Skeletal muscle satellite cell (primary cell): ENCODE data around the gene PVR. TPM values are rescaled to one million over a fixed set of nuclear protein-coding genes. Genes with fewer than 3 reads are reported as not detected.

Experiments
- H3K27me3 ChIP-seq: 2 replicates; pipeline ENCODE4 v1.7.0; 2013; ENCODE audit warnings: low read length; ENCODE audit not compliant: control insufficient read depth, insufficient read depth
- H3K36me3 ChIP-seq: 2 replicates; pipeline ENCODE4 v1.7.0; 2013; ENCODE audit warnings: mild to moderate bottlenecking, control low read depth, low read length; ENCODE audit not compliant: insufficient read depth
- H3K4me1 ChIP-seq: 2 replicates; pipeline ENCODE4 v1.7.0; 2013; ENCODE audit warnings: low read length; ENCODE audit not compliant: control insufficient read depth, insufficient read depth
- H3K4me2 ChIP-seq: 2 replicates; pipeline ENCODE4 v1.7.0; 2013; ENCODE audit warnings: mild to moderate bottlenecking, low read length
- H3K4me3 ChIP-seq: 2 replicates; pipeline ENCODE4 v1.7.0; 2013; ENCODE audit warnings: low read length
- H3K9ac ChIP-seq: 2 replicates; pipeline ENCODE4 v1.7.0; 2013; ENCODE audit warnings: mild to moderate bottlenecking, low read depth, low read length, moderate library complexity
- H3K9me3 ChIP-seq: replicated peaks from 2 replicates; pipeline ENCODE4 v1.7.0; 2013; ENCODE audit warnings: mild to moderate bottlenecking, control low read depth, low read length
- total RNA-seq: library from RNA; depleted of rRNA; stranded (reverse); fragments of >200 nt; gene quantifications from 2 replicates; pipeline ENCODE4 v1.2.3, GENCODE V29; 2012; rRNA removed

The PVR gene, protein sequence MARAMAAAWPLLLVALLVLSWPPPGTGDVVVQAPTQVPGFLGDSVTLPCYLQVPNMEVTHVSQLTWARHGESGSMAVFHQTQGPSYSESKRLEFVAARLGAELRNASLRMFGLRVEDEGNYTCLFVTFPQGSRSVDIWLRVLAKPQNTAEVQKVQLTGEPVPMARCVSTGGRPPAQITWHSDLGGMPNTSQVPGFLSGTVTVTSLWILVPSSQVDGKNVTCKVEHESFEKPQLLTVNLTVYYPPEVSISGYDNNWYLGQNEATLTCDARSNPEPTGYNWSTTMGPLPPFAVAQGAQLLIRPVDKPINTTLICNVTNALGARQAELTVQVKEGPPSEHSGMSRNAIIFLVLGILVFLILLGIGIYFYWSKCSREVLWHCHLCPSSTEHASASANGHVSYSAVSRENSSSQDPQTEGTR
- 56.1 and 58.8 TPM in 2 replicates for total RNA-seq

DNA sequence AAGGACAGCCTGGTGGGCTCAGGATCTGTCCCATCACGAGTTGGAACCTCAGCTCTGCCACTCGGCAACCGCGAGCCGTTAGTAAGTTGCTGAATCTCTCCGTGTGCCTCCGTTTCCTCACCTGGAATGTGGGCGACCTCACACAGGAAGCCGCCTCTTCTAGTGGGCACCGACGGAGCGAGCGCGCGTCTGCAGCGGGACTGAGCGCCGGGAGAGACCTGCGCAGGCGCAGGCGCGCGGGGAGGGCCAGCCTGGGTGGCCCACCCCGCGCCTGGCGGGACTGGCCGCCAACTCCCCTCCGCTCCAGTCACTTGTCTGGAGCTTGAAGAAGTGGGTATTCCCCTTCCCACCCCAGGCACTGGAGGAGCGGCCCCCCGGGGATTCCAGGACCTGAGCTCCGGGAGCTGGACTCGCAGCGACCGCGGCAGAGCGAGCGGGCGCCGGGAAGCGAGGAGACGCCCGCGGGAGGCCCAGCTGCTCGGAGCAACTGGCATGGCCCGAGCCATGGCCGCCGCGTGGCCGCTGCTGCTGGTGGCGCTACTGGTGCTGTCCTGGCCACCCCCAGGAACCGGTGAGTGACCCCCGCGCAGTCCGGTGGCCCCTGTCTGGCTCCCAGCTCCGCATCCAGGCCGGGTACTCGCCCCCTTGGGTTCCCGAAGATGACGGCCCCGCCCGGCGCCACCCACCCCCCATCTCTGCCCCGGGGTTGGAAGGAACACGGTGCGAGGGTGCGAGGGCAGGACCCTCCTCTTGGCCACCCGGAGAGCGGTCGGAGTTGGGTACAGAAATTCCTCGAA is at the start of gene PVR:
TSS of gene PVR (plus strand) at position 306 of the 797 bp plus-strand sequence. CDS start at position 493, 187 bp downstream.
- Histone ChIP-seq H3K9me3 (no peaks in the 10 kb centered on the region), H3K4me3 (peak within 1 kb of the TSS; percentile 100), H3K4me1 (peaks cover 27% of the 10 kb centered on the region), H3K27me3 (no peaks in the 10 kb centered on the region), H3K4me2 (peak within 1 kb of the TSS; percentile 95), H3K36me3 (peaks cover 6% of the 10 kb centered on the region), H3K9ac (peak within 1 kb of the TSS; percentile 89)

DNA sequence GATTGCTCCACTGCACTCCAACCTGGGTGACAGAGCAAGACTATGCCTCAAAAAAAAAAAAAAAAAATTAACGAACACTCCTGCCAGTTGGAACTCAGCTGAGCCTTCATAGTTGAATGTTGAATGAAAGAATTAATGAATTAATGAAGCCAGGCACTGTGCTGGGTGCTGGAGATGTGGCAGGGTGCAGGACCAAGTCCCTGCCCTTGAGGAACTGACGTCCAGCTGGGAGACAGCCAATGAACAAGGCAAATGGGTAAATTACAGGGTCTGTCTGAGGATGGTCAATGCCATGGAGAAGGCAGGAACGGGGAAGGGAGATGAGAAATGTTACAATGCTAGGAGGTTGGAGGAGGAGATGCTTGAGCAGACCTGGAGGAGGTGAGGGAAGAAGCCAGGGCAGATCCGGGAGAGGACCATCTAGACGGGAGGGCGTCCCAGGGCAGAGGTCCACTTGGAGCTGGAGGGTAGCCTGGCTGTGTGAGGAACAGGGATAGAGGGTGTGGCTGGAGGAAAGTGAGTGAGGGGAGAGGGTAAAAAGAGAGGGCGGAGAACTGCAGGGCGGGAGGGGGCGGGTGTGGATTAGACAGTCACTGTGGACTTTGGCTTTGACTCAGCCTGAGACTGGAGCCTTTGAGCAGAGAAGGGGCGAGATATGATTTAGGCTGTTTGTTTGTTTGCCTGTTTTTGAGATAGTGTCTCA is 47.1 kb upstream of the PVR start:
- Histone ChIP-seq H3K4me1 (no peaks in the 10 kb centered on the region), H3K9ac (no peak overlapping the region), H3K4me3 (no peak overlapping the region), H3K36me3 (no peaks in the 10 kb centered on the region), H3K4me2 (no peak overlapping the region), H3K27me3 (peaks cover 4% of the 10 kb centered on the region), H3K9me3 (no peaks in the 10 kb centered on the region)

DNA sequence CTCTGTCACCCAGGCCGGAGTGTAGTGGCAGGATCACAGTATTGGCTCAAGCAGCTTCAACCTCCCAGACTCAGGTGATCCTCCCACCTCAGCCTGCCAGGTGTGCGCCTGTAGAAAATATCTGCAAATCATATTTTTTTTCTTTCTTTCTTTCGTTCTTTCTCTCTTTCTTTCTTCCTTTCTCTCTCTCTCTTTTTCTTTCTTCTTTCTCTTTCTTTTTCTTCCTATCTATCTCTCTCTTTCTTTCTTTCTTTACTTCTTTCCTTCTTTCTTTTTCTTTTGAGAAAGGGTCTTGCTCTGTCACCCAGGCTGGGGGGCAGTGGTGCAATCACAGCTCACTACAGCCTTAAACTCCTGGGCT is 46.6 kb upstream of the PVR start:
- Histone ChIP-seq H3K4me3 (no peak overlapping the region), H3K27me3 (peaks cover 4% of the 10 kb centered on the region), H3K4me1 (no peaks in the 10 kb centered on the region), H3K36me3 (no peaks in the 10 kb centered on the region), H3K9me3 (no peaks in the 10 kb centered on the region), H3K9ac (no peak overlapping the region), H3K4me2 (no peak overlapping the region)

DNA sequence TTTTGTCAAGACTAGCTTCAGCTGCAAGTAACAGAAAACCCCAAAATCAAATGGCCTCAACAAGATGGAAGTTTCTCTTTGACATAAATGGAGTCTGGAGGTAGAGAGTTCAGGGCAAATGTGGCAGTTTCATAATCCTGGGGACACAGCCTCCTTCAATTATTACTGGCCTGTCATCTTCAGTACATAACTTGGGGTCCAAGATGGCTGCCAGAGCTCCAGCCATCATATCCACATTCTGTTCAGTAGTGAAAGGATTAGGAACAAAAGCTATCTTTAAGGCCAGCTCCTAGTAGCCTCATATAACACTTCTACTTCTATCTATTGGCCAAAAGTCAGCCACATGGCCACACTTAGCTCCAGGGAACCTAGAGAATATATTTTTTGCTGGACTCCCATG is 45.4 kb upstream of the PVR start:
- H3K4me2 ChIP-seq, result no peak overlapping the region
- H3K9ac ChIP-seq, result no peak overlapping the region
- H3K36me3 ChIP-seq, result no peaks in the 10 kb centered on the region
- no peaks in the 10 kb centered on the region for H3K9me3 ChIP-seq
- H3K4me3 ChIP-seq, result no peak overlapping the region
- peaks cover 5% of the 10 kb centered on the region for H3K4me1 ChIP-seq
- H3K27me3 ChIP-seq, result peaks cover 4% of the 10 kb centered on the region

DNA sequence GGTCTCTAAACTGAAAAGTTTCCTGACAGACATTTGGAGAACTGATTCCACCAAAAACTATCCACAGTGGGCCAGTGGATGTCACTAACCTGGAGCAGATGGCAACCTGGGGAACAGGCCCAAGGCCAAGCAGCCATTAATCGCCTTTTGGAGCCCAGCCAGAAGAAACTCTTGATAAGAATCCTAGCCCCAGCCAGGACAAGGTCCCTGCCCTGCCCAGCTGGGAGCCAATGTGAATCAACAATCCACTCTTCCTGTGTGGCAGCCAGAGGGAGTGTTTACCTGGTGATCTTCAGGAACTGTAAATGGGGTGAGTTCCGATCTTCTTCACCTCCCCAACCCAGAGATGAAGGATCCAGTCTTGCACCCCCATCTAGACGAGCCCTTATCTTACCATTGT is 44.8 kb upstream of the PVR start:
- peaks cover 4% of the 10 kb centered on the region for H3K27me3 ChIP-seq
- H3K4me1 ChIP-seq, result peaks cover 10% of the 10 kb centered on the region
- no peak overlapping the region for H3K9ac ChIP-seq
- no peak overlapping the region for H3K4me3 ChIP-seq
- H3K36me3 ChIP-seq, result no peaks in the 10 kb centered on the region
- no peak overlapping the region for H3K4me2 ChIP-seq
- no peaks in the 10 kb centered on the region for H3K9me3 ChIP-seq

DNA sequence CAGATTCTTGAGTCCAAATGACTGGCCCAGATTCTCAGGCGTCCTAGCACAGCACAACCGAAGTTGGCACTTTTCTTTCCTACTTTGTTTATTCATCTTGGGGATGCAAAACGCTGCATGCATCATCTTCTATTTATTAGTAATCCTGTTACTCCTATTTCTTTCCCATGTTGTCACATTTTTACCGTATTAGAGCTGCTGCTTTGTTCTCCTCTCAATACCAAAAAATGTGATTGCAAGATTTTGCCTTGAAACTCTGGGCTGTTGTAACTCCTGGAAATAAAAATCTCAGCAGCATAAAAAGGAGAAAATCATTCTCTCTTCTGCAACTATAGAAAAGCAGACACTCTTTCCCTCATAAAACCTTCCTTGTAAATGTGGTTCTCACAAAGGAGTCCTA is 43.2 kb upstream of the PVR start:
- H3K4me3 ChIP-seq, result no peak overlapping the region
- no peak overlapping the region for H3K9ac ChIP-seq
- H3K27me3 ChIP-seq, result peaks cover 4% of the 10 kb centered on the region
- peaks cover 18% of the 10 kb centered on the region for H3K4me1 ChIP-seq
- no peaks in the 10 kb centered on the region for H3K9me3 ChIP-seq
- H3K36me3 ChIP-seq, result no peaks in the 10 kb centered on the region
- H3K4me2 ChIP-seq, result no peak overlapping the region

DNA sequence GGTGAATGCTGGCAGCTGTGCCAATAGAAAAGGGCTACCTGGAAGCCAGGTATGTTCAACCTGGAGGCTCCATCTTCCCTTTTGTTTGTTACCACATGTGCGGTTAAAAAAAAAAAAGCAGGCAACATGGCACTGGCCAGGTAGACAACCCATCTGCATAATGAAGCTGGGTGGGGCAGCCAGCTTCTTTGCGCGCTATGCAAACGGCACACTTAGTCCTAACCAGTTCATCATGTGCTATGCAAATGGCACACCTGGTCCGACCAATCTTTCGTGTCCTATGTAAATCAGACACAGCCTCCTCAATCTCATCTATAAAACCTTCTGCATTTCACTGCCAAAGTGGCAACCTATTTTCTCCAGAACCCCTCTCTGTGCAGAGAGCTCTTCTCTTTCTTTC is 41.6 kb upstream of the PVR start:
- H3K9ac ChIP-seq, result no peak overlapping the region
- H3K36me3 ChIP-seq, result no peaks in the 10 kb centered on the region

DNA sequence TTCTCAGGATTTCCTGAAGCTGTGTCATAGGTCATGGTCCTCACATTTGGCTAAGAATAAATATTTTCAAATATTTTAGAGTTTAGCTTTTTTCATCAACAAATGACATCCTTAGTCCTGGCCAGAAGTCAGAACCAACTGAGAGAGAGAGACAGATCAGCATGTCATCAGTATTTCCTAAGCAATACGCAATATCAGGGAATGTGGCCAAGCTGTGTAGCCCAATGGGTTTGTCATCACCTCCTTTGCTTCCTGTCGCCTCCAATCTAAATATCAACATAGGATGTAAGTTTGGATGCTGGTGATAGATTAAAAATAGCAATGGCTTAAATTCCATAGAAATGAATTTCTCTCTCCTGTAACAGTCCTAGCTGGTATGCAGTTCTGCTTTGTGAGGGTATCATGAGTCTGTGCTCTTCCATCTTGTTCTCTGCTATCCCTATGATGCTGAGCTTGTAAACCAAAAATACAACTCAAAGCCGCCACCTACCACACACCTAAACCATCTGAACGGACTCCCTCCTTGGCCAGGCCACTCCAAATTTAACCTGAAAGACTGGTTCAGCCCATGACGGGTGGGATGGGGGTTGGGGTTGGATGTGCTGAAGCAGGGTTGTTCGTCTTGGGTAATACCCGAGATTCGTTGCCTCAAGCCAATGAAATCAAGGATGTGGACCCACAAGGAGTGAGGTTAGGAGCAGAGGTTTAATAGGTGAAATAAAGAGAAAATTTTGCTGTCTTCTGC is 40.3 kb upstream of the PVR start:
- Histone ChIP-seq H3K4me3 (no peak overlapping the region), H3K9ac (no peak overlapping the region), H3K4me1 (peaks cover 33% of the 10 kb centered on the region)

More for the DNA sequence above, 41.6 kb upstream of the PVR start:
- peaks cover 20% of the 10 kb centered on the region for H3K4me1 ChIP-seq
- no peak overlapping the region for H3K4me2 ChIP-seq
- H3K9me3 ChIP-seq, result no peaks in the 10 kb centered on the region
- no peaks in the 10 kb centered on the region for H3K27me3 ChIP-seq
- no peak overlapping the region for H3K4me3 ChIP-seq

DNA sequence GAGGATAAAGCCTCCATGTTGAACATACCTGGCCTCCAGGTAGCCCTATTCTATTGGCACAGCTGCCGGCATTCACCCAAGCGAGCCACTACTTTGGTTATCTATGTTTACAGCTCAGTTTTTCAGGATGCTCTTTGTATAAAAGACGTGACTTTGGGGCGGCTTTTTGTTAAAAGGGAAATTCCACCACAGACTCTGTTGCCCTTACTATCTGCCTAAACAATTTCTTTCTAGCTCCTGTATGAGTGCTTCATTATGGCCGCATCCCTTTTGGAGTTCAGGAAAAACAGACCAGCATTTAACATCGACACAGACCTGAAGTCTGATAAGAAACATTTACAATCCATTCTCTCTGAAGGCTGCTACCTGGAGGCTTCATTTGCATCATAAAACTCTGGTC is 39.5 kb upstream of the PVR start:
- peaks cover 34% of the 10 kb centered on the region for H3K4me1 ChIP-seq
- H3K4me2 ChIP-seq, result no peak overlapping the region
- no peaks in the 10 kb centered on the region for H3K27me3 ChIP-seq
- H3K36me3 ChIP-seq, result no peaks in the 10 kb centered on the region
- H3K9ac ChIP-seq, result no peak overlapping the region
- H3K4me3 ChIP-seq, result no peak overlapping the region
- no peaks in the 10 kb centered on the region for H3K9me3 ChIP-seq

More for the DNA sequence above, 40.3 kb upstream of the PVR start:
- H3K4me2 ChIP-seq, result peak overlapping the region; percentile 13
- H3K36me3 ChIP-seq, result no peaks in the 10 kb centered on the region
- H3K27me3 ChIP-seq, result no peaks in the 10 kb centered on the region
- no peaks in the 10 kb centered on the region for H3K9me3 ChIP-seq

DNA sequence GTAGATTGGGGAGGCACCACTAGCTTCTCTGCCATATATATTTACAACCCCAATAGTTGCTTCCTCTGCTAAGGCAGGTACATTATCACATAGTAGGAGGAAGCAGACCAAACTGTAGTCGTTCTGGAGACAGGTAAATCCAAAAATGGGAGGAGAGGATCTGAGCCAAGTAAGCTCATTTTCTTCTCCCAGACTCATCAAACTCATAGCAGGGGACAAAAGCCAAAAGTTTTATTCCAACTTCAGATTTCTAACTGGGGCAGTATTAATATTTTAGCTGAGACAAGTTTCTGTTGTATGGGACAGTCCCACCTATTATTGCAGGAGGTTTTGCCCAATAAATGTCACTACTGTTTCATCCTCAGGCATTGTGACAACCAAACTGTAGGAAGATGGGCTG is 38.2 kb upstream of the PVR start:
- Histone ChIP-seq H3K4me1 (peaks cover 34% of the 10 kb centered on the region), H3K9me3 (no peaks in the 10 kb centered on the region), H3K4me3 (no peak overlapping the region), H3K27me3 (no peaks in the 10 kb centered on the region), H3K4me2 (no peak overlapping the region), H3K36me3 (no peaks in the 10 kb centered on the region), H3K9ac (no peak overlapping the region)

DNA sequence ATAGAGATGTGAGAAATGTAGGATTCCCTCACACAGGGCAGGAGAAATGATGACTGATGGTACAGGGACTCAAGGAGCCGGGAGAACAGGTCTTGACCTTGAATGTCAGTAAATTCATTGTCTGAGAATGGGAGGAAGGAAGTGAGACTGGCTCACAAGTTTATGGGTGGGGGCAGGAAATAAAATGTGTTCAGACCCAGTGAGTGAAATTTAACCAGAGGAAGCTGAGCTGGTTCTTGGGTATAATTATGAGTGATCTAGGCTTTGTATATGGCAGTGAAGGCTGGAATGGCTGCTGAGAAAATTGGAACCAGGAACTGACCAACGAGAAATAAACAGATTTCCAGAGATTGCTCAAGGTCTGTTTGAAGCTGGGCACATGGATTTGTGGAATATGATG is 36.7 kb upstream of the PVR start:
- Histone ChIP-seq H3K9ac (no peak overlapping the region), H3K36me3 (no peaks in the 10 kb centered on the region), H3K4me3 (no peak overlapping the region), H3K27me3 (no peaks in the 10 kb centered on the region), H3K4me2 (no peak overlapping the region), H3K4me1 (peaks cover 34% of the 10 kb centered on the region), H3K9me3 (no peaks in the 10 kb centered on the region)
